GM12892 (cell line): ENCODE measurements around the gene SFXN5.

ENCODE experiments used
- POLR2A ChIP-seq: IDR thresholded peaks from 2 replicates; pipeline ENCODE4 v1.6.1; 2011; ENCODE audit warnings: low read depth, low read length, control low read depth
- TAF1 ChIP-seq: IDR thresholded peaks from 2 replicates; pipeline ENCODE4 v1.6.1; 2011; ENCODE audit warnings: low read depth, mild to moderate bottlenecking, control low read depth, low read length, borderline replicate concordance

DNA sequence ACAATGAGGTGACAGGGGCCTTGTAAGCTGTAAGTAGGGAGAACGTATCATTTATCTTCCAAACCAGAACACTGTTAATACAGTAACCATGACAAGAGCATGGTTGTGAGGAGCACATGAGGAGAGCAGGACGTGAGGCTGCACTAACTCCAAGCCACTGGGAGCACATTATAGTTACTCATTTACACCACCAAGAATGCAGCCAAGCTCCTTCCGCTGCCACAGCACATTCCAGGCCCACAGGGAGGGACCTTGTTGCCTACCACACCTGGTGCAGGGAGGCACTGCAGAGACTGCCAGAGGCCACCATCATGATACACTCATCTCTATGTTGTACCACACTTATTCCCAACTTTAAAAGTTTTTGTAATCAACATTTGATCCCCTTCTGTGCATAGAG lies 13.5 kb upstream of the SFXN5 start:
- TF ChIP-seq TAF1 (no peak), POLR2A (no peak)
